Lung (tissue), 12 donors: Measurements from ENCODE around the gene HLA-DPB1. TPM values are rescaled to one million over a fixed set of nuclear protein-coding genes. Genes with fewer than 3 reads are reported as not detected.
"Not testable (repeated sequence)": the region's sequence is repeated elsewhere in the genome, so short reads cannot be mapped to it uniquely, and the experiment has no call there.

Source experiments
- ATAC-seq: fragments of 200-7000 bp; cut with Tn5 transposase; one replicate; pipeline ENCODE4 v1.9.1; 2020; ENCODE audit warnings: moderate number of reproducible peaks; ENCODE audit not compliant: insufficient read depth, low FRiP score
- DNase-seq, 3 donors: peaks; one replicate each; pipeline ENCODE4 v3.0.0-alpha.2; 2013 to 2017
- H3K27ac ChIP-seq, 2 donors: one replicate each; pipeline ENCODE4 v1.5.1; 2013; ENCODE audit warnings: mild to moderate bottlenecking in 2 of 2, moderate library complexity in 2 of 2, control low read depth in 1 of 2, inconsistent platforms in 1 of 2, low read depth in 1 of 2, low read length in 1 of 2
- H3K27me3 ChIP-seq, 3 donors: one replicate each; pipeline ENCODE4 v1.5.1; 2013; ENCODE audit warnings: low read length in 2 of 3; ENCODE audit not compliant: control insufficient read depth in 3 of 3, insufficient read depth in 3 of 3
- H3K36me3 ChIP-seq, 4 donors: one replicate each; pipeline ENCODE4 v1.5.1; 2013; ENCODE audit warnings: low read length in 4 of 4, mild to moderate bottlenecking in 1 of 4, moderate library complexity in 1 of 4; ENCODE audit not compliant: control insufficient read depth in 4 of 4, insufficient read depth in 4 of 4
- H3K4me1 ChIP-seq, 5 donors: one replicate each; pipeline ENCODE4 v1.5.1; 2013; ENCODE audit warnings: low read length in 5 of 5, mild to moderate bottlenecking in 2 of 5, moderate library complexity in 1 of 5; ENCODE audit not compliant: control insufficient read depth in 5 of 5, insufficient read depth in 5 of 5
- H3K4me3 ChIP-seq: one replicate; pipeline ENCODE4 v1.5.1; 2013; ENCODE audit warnings: mild to moderate bottlenecking, control low read depth, moderate library complexity
- H3K9ac ChIP-seq, 2 donors: one replicate each; pipeline ENCODE4 v1.5.1; 2013; ENCODE audit warnings: low read length in 2 of 2, control low read depth in 1 of 2; ENCODE audit not compliant: insufficient read depth in 1 of 2
- H3K9me3 ChIP-seq, 4 donors: one replicate each; pipeline ENCODE4 v1.5.1; 2013; ENCODE audit warnings: low read length in 3 of 4, mild to moderate bottlenecking in 1 of 4, moderate library complexity in 1 of 4; ENCODE audit not compliant: control insufficient read depth in 4 of 4, insufficient read depth in 3 of 4
- CTCF ChIP-seq: IDR thresholded peaks from 2 replicates; pipeline ENCODE4 v1.5.1; 2012; ENCODE audit warnings: mild to moderate bottlenecking; ENCODE audit errors: control extremely low read depth, extremely low read depth
- WGBS, 2 donors: extraction: QIAGEN DNeasy Blood & Tissue Kit; methylation state at CpG; one replicate each; pipeline ENCODE4 v1.1.7; 2013; 5-methylcytosine and 5-hydroxymethylcytosine counted together
- polyA plus RNA-seq, 2 donors: library from polyadenylated mRNA; stranded (reverse); fragments of 200-250 nt; gene quantifications; one replicate each; pipeline ENCODE4 v1.2.1, GENCODE V29; 2013
- total RNA-seq, 2 donors: library from RNA; depleted of rRNA in 1 of 2; stranded (reverse); fragments of >200 nt in 1 of 2; gene quantifications; one replicate each; pipeline ENCODE4 v1.2.1, GENCODE V29; 2014 to 2021
- donor health status: control.
- donor health status: control.
- donor health status: Bipolar disorder and iron deficiency.
- donor health status: healthy.
- donor health status: DM: yes; HTN: yes; CAD: no.

Gene HLA-DPB1
- total and polyA plus RNA-seq, 4 donors = 69.8 to 240 (median 202) TPM

- H3K27me3 ChIP-seq = peaks cover 0 to 4% (median 2%) of the 10 kb centered on the region in 3 donors
- no peak for DNase-seq
- TF ChIP-seq CTCF = no peak
- no peak overlapping the region for H3K27ac ChIP-seq
- H3K4me3 ChIP-seq = no peak overlapping the region
- H3K9me3 ChIP-seq = no peaks in the 10 kb centered on the region
- ATAC-seq = peak; percentile 2
- WGBS, 2 donors = 42 to 51% methylated on average over 4 of the region's 4 CpGs
- no peaks in the 10 kb centered on the region for H3K4me1 ChIP-seq
- H3K9ac ChIP-seq = no peak overlapping the region
- H3K36me3 ChIP-seq = no peaks in the 10 kb centered on the region
These were observed 22.6 kb upstream of the HLA-DPB1 start for GRCh38 chr6:33053230-33053629.

- 33 to 44% methylated on average over 6 of the region's 6 CpGs for WGBS, 2 donors
- no peak for TF ChIP-seq CTCF
- H3K4me3 ChIP-seq = no peak overlapping the region
- DNase-seq = no peak
- H3K36me3 ChIP-seq = no peaks in the 10 kb centered on the region
- H3K9ac ChIP-seq = no peak overlapping the region
- H3K4me1 ChIP-seq = no peaks in the 10 kb centered on the region
- peaks cover 0 to 3% (median 0%) of the 10 kb centered on the region in 3 donors for H3K27me3 ChIP-seq
- ATAC-seq = no peak
- no peaks in the 10 kb centered on the region for H3K9me3 ChIP-seq
- no peak overlapping the region for H3K27ac ChIP-seq
These were observed 18.3 kb upstream of the HLA-DPB1 start for GRCh38 chr6:33057222-33058150.

- H3K4me3 ChIP-seq = no peak overlapping the region
- no peak overlapping the region for H3K27ac ChIP-seq
- H3K9me3 ChIP-seq = no peaks in the 10 kb centered on the region
- H3K27me3 ChIP-seq = peaks cover 0 to 6% (median 0%) of the 10 kb centered on the region in 3 donors
- H3K9ac ChIP-seq = no peak overlapping the region
- ATAC-seq = no peak
- no peaks in the 10 kb centered on the region for H3K4me1 ChIP-seq
- whole genome bisulfite sequencing, 2 donors = 94 to 96% methylated on average over 2 of the region's 2 CpGs
- H3K36me3 ChIP-seq = no peaks in the 10 kb centered on the region
- TF ChIP-seq CTCF = no peak
- peak in 2 of 3 donors; percentile 38 to 53 for DNase-seq
These were observed 13.8 kb upstream of the HLA-DPB1 start for GRCh38 chr6:33061987-33062386.

GRCh38 chr6:33063435-33063834, 12.4 kb upstream of the HLA-DPB1 start:
- DNase-seq, H3K27ac ChIP-seq, H3K27me3 ChIP-seq, ATAC-seq, H3K4me3 ChIP-seq, H3K9me3 ChIP-seq, H3K4me1 ChIP-seq, H3K36me3 ChIP-seq, H3K9ac ChIP-seq: not testable (repeated sequence)
- WGBS, 2 donors = 35 to 36% methylated on average over 2 of the region's 5 CpGs
